Fibroblast of skin of scalp (primary cell): ENCODE measurements around the gene SBF2.

ENCODE experiments used
- DNase-seq: peaks from one replicate; pipeline ENCODE4 v3.0.0-alpha.2; 2013

The SBF2 gene

DNA sequence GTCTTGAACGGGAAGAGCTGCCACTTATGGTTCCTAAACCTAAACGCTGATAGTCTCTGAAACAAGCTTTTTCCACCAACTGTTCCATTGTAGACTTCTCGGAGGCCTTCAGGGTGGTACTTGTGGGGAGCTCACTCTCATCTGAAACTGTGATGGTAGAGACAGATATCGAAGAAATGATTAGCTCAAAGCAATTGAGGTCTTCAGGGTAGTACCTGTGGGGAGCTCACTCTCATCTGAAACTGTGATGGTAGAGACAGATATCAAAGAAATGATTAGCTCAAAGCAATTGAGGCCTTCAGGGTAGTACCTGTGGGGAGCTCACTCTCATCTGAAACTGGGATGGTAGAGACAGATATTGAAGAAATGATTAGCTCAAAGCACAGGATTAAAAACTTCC, 454.5 kb downstream of the SBF2 start:
- DNase-seq: no peak

GRCh38 chr11:9838961-9839360, 455.1 kb downstream of the SBF2 start:
- DNase-seq: no peak

GRCh38 chr11:9838229-9838628, 455.8 kb downstream of the SBF2 start:
- peak; percentile 72 for DNase-seq

DNA sequence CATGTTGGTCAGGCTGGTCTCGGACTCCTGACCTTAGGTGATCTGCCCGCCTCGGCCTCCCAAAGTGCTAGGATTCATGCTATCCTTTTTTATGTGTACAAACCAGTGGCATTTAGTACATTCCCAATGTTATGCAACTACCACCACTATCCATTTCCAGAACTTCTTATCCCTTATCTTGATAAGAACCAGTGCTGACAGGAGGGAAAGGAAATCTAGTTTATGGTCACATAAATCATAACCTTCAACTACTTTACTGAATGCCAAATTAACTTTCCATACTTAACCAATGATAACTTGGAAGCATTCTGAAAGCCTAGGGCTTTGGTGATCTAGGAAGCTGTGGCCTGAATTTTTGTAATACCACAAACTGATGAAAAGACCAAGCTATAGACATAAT, 459.7 kb downstream of the SBF2 start:
- peak; percentile 48 for DNase-seq

- DNase-seq: no peak
Measured at GRCh38 chr11:9831122-9831521, 462.9 kb downstream of the SBF2 start.

- no peak for DNase-seq
Measured at GRCh38 chr11:9827708-9828107, 466.3 kb downstream of the SBF2 start.

GRCh38 chr11:9826390-9826789, 467.6 kb downstream of the SBF2 start:
- no peak for DNase-seq

GRCh38 chr11:9825895-9826294, 468.1 kb downstream of the SBF2 start:
- DNase-seq: no peak

DNA sequence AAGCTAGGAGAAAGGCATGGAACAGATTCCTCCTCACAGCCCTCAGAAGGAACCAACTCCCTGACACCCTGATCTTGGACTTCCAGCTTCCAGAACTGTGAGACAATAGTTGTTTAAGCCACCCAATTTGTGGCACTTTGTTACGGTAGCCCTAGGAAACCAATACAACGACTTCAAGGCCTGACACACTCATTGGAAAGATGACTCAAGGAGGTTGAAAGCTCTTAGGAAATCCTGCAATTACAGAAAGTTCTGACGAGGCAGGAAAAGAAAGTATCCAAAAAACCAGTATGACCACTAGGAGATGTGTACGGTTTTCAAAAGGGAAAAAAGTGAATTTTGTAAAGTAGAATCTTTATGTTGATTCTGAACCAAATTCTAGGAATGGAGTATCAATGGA, 468.7 kb downstream of the SBF2 start:
- no peak for DNase-seq

GRCh38 chr11:9823887-9824385, 470.1 kb downstream of the SBF2 start:
- DNase-seq: no peak

DNA sequence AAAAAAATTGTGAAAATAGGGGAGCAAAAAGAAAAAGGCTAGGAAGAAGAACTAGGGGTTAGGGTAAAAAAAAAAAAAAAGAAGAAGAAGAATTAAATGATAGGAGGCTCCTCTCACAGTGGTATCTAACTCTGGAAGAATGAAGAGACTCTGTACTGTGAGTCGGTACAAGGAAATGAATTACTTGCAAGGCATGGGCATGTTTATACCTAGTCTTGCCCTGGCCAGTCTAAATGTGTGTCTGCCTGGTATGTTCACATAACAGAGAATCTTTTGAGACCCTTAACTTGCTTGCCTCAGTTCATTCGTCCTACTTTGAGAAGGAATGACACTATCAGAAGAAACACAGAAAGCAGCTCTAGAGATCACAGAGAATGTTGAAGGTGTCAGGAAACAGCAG, 470.6 kb downstream of the SBF2 start:
- DNase-seq: no peak

GRCh38 chr11:9821008-9821752, 472.8 kb downstream of the SBF2 start:
- peak; percentile 82 for DNase-seq

DNA sequence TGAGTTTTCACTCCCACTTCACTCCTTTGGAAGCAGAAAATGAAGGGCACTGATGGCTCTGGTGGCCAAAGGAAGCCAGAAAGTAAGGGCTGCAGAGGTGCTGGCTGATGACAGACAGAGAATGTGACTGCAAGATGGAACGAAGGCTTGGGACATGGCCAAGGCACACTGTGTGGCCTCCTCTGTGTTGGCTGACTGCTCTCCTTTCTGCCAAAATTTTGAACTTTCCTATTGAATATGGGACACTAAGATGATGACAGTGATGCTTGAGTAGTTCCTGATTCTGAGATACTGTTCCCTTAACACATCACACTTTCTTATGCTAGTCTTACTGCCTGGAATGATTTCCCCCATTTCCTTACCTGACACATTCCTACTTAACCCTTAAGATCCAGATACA, 473.8 kb downstream of the SBF2 start:
- peak; percentile 67 for DNase-seq

DNA sequence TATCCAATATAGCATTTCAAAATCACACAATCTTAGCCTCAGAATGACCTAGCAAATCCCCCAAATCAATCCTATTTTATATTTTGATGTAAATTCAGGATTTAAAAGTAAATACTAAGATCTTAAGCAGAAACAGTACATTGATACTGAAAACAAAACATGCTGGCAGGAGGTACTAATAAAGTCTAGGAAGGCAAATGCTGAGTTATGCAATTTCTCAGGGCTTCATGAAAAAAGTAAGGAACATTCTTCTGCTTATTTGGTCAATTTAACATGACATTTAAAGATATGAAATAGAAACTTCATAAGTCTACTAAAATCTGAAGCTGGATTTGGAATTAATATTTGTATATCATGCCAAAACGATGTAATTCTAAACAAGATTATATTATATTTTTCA, 476.8 kb downstream of the SBF2 start:
- DNase-seq: no peak

- DNase-seq: peak; percentile 73
Measured at GRCh38 chr11:9815486-9816136, 478.4 kb downstream of the SBF2 start.

DNA sequence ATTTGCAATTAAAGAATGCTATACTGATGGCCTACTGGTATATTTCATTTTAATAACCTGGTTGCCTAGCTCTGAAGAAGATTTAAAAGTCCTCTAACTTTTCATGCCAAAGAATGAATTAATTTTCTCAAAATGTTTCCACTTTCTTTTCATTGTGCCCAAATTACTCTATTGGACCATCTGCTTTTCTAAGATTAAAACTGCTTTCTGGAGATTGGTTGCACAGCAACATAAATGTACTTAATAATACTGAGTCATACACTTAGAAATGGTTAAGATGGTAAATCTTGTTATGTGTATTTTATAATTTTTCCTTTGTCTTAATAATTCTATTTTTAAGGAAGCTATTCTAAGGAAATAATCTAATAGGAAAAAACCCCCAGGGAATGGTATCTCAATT, 479.9 kb downstream of the SBF2 start:
- DNase-seq: no peak

DNA sequence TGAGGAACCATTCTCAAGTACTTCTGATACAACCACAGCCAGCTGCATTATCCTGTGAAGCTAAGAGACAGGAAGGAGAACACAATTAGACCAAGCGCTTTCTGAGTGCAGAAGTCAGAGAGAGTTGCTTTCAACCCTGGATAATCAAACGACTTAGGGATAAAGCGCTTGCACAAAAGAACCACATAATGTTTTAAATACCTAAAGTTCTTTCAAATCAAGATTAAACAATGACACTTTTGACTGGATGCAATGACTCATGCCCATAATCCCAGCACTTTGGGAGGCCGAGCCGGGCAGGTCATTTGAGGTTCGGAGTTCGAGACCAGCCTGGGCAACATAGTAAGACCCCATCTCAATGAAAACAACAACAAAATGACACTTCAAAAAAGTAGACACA, 485.1 kb downstream of the SBF2 start:
- DNase-seq: peak; percentile 55

GRCh38 chr11:9806946-9807687, 486.9 kb downstream of the SBF2 start:
- DNase-seq: no peak

DNA sequence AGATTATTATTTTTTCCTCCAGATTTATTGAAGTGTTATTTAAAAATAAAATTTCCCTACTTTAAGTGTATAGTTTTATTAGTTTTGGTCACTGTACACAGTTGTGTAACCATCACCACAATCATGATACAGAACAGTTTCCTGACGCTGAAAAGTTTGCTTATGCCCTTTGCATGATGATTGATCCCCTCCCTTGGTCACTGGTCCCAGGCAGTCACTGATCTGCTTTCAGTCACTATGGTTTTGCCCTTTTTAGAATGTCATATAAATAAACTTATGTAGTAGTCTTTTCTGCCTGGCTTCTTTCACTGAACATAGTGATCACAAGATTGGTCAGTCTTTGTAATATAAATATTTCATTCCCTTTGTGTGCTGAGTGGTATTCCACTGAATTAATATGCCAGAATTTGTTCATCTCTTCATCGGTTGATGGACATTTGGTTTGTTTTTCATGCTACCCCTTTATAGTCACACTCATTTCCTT, 489.6 kb downstream of the SBF2 start:
- no peak for DNase-seq

DNA sequence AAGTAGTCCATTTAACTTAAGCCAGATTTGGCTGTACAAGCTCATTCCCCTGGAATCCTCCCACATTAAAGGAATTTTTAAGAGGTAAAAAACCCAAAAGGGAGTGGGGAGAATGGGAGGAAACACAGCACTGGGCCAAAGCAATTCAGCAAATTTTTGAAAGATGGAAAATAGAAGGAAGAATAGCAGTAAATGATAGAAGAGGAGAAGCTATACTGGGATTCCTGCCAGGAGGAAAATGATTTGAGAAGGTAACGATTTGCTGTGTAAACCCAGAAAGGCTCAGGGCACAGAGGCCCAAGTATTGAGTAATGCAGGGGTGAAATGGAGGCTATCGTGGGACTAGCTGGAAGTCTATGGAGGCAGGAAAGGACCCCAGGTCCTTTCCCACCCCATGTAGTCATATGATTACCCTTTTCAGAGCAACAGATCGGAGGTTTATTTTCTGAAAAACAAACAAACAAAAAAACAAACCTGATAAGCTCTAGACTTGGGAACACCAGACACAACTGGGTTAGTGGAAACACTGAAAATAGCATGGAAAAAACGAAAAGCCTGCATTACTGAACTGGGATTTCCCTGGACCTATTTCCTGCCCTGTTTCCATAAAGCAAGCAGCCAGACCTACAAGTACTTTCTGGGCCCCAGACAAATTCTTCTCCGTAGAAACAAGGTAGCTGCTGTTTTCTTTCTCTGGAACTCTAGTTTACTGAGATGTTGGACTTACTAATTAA, 490.2 kb downstream of the SBF2 start:
- DNase-seq: peak; percentile 39

GRCh38 chr11:9802291-9802861, 491.6 kb downstream of the SBF2 start:
- DNase-seq: peak; percentile 97

DNA sequence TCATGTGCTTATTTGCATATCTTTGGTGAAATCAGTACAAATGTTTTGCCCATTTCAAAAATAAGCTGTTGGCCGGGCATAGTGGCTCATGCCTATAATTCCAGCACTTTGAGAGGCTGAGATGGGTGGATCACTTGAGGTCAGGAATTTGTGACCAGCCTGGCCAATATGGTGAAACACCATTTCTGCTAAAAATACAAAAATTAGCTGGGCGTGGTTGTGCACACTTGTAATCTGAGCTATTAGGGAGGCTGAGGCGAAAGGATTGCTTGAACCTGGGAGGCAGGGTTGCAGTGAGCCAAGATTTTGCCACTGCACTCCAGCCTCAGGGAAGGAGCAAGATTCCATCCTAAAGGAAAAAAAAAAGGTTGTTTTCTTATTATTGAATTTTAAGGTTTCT, 494.1 kb downstream of the SBF2 start:
- peak; percentile 46 for DNase-seq
